Adipocyte (in vitro differentiated cells): ENCODE measurements around the gene CHIA.

Experiments used
- DNase-seq: peaks from one replicate; pipeline ENCODE4 v3.0.0-alpha.2; 2015; ENCODE audit warnings: low read depth
- H3K27me3 ChIP-seq: replicated peaks from 2 replicates; pipeline ENCODE4 v1.7.0; 2013; ENCODE audit warnings: mild to moderate bottlenecking, low read length, moderate library complexity; ENCODE audit not compliant: control insufficient read depth, insufficient read depth
- H3K36me3 ChIP-seq: 2 replicates; pipeline ENCODE4 v1.7.0; 2013; ENCODE audit warnings: low read length, mild to moderate bottlenecking, moderate library complexity; ENCODE audit not compliant: control insufficient read depth, insufficient read depth, severe bottlenecking
- H3K4me1 ChIP-seq: 2 replicates; pipeline ENCODE4 v1.7.0; 2013; ENCODE audit warnings: mild to moderate bottlenecking, low read length, moderate library complexity; ENCODE audit not compliant: control insufficient read depth, insufficient read depth
- H3K4me3 ChIP-seq: 2 replicates; pipeline ENCODE4 v1.7.0; 2013; ENCODE audit warnings: mild to moderate bottlenecking, low read length, moderate library complexity
- H3K9ac ChIP-seq: 2 replicates; pipeline ENCODE4 v1.7.0; 2013; ENCODE audit warnings: mild to moderate bottlenecking, low read length, moderate library complexity
- H3K9me3 ChIP-seq: 2 replicates; pipeline ENCODE4 v1.7.0; 2013; ENCODE audit warnings: mild to moderate bottlenecking, low read length, moderate library complexity; ENCODE audit not compliant: control insufficient read depth

The CHIA gene

GRCh38 chr1:111269825-111270406 lies 20.7 kb upstream of the CHIA start:
- H3K4me1 ChIP-seq = peaks cover 18% of the 10 kb centered on the region
- no peaks in the 10 kb centered on the region for H3K36me3 ChIP-seq
- peaks cover 5% of the 10 kb centered on the region for H3K9me3 ChIP-seq
- H3K27me3 ChIP-seq = peaks cover 14% of the 10 kb centered on the region
- no peak for DNase-seq
- H3K4me3 ChIP-seq = no peak overlapping the region
- no peak overlapping the region for H3K9ac ChIP-seq

- H3K9ac ChIP-seq = no peak overlapping the region
- H3K36me3 ChIP-seq = no peaks in the 10 kb centered on the region
- H3K9me3 ChIP-seq = no peaks in the 10 kb centered on the region
- H3K4me1 ChIP-seq = peaks cover 25% of the 10 kb centered on the region
- no peak for DNase-seq
- H3K4me3 ChIP-seq = no peak overlapping the region
- peaks cover 14% of the 10 kb centered on the region for H3K27me3 ChIP-seq
Measured at GRCh38 chr1:111270771-111271463, 19.7 kb upstream of the CHIA start.

- Histone ChIP-seq H3K9ac (no peak overlapping the region), H3K4me3 (no peak overlapping the region), H3K36me3 (no peaks in the 10 kb centered on the region), H3K27me3 (peaks cover 14% of the 10 kb centered on the region), H3K4me1 (peaks cover 25% of the 10 kb centered on the region), H3K9me3 (no peaks in the 10 kb centered on the region)
- DNase-seq = no peak
Measured at GRCh38 chr1:111271464-111271801, 19.2 kb upstream of the CHIA start.

- H3K9ac ChIP-seq = no peak overlapping the region
- peaks cover 5% of the 10 kb centered on the region for H3K9me3 ChIP-seq
- H3K36me3 ChIP-seq = no peaks in the 10 kb centered on the region
- peaks cover 14% of the 10 kb centered on the region for H3K27me3 ChIP-seq
- H3K4me3 ChIP-seq = no peak overlapping the region
- DNase-seq = no peak
- peaks cover 25% of the 10 kb centered on the region for H3K4me1 ChIP-seq
Measured at GRCh38 chr1:111272081-111272480, 18.6 kb upstream of the CHIA start.

- Histone ChIP-seq H3K36me3 (no peaks in the 10 kb centered on the region), H3K9me3 (peaks cover 5% of the 10 kb centered on the region), H3K27me3 (peaks cover 14% of the 10 kb centered on the region), H3K4me1 (peaks cover 25% of the 10 kb centered on the region), H3K9ac (peak overlapping the region; percentile 32), H3K4me3 (peak overlapping the region; percentile 68)
- DNase-seq = peak; percentile 1
Measured at GRCh38 chr1:111274653-111275052, 16.0 kb upstream of the CHIA start.

- DNase-seq = peak; percentile 79
- no peaks in the 10 kb centered on the region for H3K36me3 ChIP-seq
- H3K4me3 ChIP-seq = peak overlapping the region; percentile 68
- H3K9me3 ChIP-seq = peaks cover 5% of the 10 kb centered on the region
- H3K27me3 ChIP-seq = peaks cover 14% of the 10 kb centered on the region
- H3K9ac ChIP-seq = peak overlapping the region; percentile 32
- peaks cover 24% of the 10 kb centered on the region for H3K4me1 ChIP-seq
Measured at GRCh38 chr1:111275079-111275478, 15.6 kb upstream of the CHIA start.

- Histone ChIP-seq H3K9ac (no peak overlapping the region), H3K27me3 (peaks cover 7% of the 10 kb centered on the region), H3K4me3 (no peak overlapping the region), H3K36me3 (no peaks in the 10 kb centered on the region), H3K9me3 (peaks cover 5% of the 10 kb centered on the region), H3K4me1 (peaks cover 28% of the 10 kb centered on the region)
- DNase-seq = no peak
Measured at GRCh38 chr1:111275780-111276433, 14.7 kb upstream of the CHIA start.

- Histone ChIP-seq H3K27me3 (no peaks in the 10 kb centered on the region), H3K9me3 (peaks cover 5% of the 10 kb centered on the region), H3K4me1 (peaks cover 36% of the 10 kb centered on the region), H3K9ac (no peak overlapping the region), H3K36me3 (no peaks in the 10 kb centered on the region), H3K4me3 (no peak overlapping the region)
- no peak for DNase-seq
Measured at GRCh38 chr1:111279144-111279543, 11.5 kb upstream of the CHIA start.

- Histone ChIP-seq H3K27me3 (no peaks in the 10 kb centered on the region), H3K4me1 (peaks cover 27% of the 10 kb centered on the region), H3K9ac (peak overlapping the region; percentile 54), H3K9me3 (peaks cover 5% of the 10 kb centered on the region), H3K4me3 (no peak overlapping the region), H3K36me3 (peaks cover 3% of the 10 kb centered on the region)
- DNase-seq = no peak
Measured at GRCh38 chr1:111280267-111280666, 10.4 kb upstream of the CHIA start.

- no peak overlapping the region for H3K4me3 ChIP-seq
- peak overlapping the region; percentile 67 for H3K9ac ChIP-seq
- no peaks in the 10 kb centered on the region for H3K27me3 ChIP-seq
- peaks cover 5% of the 10 kb centered on the region for H3K9me3 ChIP-seq
- peaks cover 3% of the 10 kb centered on the region for H3K36me3 ChIP-seq
- H3K4me1 ChIP-seq = peaks cover 31% of the 10 kb centered on the region
- no peak for DNase-seq
Measured at GRCh38 chr1:111281411-111281810, 9.2 kb upstream of the CHIA start.

GRCh38 chr1:111283838-111284237 lies 6.8 kb upstream of the CHIA start:
- no peaks in the 10 kb centered on the region for H3K27me3 ChIP-seq
- peaks cover 3% of the 10 kb centered on the region for H3K36me3 ChIP-seq
- H3K9ac ChIP-seq = no peak overlapping the region
- no peak for DNase-seq
- peaks cover 38% of the 10 kb centered on the region for H3K4me1 ChIP-seq
- no peak overlapping the region for H3K4me3 ChIP-seq
- H3K9me3 ChIP-seq = no peaks in the 10 kb centered on the region
